NCI-H345 treated with DMSO at 0.1 percent for 48 hours (cell line): Measurements from ENCODE around the gene GYG1.

Source experiments
- DNase-seq: peaks from one replicate; lab custom pipeline; 2025; ENCODE audit not compliant: unreplicated experiment; lab: John Stamatoyannopoulos, UW

GYG1 gene

DNA sequence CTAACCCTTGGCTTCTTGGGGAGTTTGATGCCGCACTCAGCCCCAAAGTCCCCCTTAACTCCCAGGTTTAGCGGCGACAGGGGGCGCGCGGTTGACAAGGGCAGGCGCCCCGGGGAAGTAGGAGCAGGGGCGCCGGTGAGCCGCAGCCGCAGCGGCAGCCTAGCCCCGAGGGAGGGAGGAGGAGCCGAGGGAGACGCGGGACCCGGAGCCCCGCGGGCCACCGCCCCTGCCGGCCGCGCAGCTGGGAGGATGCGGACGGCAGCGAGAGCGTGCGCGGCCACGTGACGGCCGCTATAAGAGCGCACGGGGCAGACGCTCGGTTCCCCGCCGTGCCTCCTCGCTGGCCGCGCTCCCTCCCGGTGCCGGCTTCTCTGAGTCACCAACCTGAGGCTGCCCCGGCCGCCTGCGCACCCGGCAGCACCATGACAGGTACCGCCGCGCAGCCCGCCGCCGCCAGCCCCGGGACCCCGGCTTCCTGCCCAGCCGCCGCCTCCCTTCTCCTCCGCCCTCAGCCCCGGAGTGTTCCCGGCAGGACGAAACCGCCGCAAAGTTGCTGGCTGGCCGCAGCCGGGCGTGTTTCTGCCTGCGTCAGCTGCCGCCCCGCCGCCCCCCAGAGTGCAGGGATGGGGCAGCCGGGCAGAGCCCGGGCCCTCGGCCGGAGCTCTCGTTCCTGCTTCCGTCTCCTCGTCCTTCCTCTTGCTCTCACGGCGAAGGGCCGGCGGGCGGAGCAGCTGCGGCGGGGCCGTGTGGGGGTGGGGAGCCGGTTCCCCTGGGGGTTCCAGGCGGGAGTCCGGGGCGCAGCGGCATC, at the start of gene GYG1:
TSS of gene GYG1 (plus strand) at position 322 of the 808 bp plus-strand sequence. CDS start at position 423, 101 bp downstream.
- DNase-seq, result peak; percentile 41

GRCh38 chr3:148943506-148944205, 47.7 kb upstream of the GYG1 start:
- peak; percentile 59 for DNase-seq

DNA sequence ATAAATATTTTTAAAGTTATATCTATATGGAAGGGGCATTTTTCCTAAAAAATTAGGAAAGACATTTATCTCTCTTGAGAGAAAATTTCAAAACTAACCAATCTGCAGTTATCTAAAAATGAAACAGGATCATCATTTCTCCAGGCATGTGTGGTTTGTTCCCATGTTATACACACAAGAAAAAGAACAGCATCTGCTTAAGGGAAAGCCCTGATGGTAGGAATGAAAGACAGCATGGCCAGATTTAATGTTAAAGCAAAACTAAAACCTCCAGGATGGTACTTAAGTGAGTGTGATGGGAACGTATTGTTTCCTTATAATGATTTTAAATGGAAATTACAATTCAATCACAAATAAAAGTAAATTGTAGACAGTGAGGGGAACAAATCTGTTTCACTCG, 46.2 kb upstream of the GYG1 start:
- DNase-seq, result no peak

DNA sequence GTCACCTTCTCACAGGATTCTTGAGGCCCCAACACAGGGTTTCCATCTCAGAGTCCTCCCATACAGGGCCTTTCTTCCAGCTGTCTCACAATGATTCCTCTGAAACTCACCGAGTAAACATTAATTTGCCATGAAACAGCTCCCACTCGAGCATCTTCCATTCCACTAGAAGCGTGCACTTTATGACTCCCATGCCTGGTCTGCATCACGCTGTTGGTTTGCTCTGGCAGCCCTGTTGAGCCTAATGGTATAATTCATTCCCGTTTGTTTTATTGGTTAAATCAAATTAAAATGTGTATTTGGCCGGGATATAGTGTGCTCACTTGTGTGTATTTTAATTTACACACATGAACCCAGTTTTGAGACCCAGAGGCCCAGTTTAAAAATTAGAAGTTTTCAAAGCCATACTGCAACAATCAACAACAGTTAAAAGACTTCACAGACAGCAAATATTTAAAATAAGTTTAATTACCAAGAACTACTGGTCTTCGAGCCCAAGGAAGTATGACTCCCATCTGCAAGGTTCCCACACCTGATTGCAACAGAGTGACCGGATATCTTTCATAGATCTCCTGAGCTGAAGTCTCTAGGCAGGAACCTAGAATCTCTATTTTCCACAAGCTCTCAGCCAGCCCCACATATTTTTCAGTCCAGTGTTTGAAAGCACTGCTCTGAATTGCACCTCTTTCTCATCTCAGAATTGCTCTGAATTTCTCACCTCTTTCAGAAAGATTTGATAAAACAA, 42.3 kb upstream of the GYG1 start:
- DNase-seq, result no peak

DNA sequence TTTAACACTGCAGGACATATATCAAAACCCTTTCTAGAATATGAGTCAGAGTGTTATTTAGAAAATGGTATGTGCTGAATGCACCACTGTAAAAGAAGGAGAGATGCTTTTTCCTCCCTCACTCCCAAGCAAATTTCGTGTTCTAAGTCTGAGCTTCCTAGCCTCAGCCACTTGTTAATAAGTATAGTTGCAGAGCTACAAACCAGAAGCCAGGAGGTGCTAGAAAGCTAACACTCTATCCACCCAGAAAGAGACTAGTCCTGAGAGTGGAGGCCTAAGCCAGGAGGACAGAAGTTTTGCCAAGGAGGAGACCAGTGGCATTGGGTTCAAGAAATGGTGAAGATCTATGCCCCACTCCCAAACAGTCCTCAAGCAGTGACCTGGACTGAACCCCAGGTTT, 40.5 kb upstream of the GYG1 start:
- no peak for DNase-seq

GRCh38 chr3:148951599-148952361, 39.6 kb upstream of the GYG1 start:
- no peak for DNase-seq

DNA sequence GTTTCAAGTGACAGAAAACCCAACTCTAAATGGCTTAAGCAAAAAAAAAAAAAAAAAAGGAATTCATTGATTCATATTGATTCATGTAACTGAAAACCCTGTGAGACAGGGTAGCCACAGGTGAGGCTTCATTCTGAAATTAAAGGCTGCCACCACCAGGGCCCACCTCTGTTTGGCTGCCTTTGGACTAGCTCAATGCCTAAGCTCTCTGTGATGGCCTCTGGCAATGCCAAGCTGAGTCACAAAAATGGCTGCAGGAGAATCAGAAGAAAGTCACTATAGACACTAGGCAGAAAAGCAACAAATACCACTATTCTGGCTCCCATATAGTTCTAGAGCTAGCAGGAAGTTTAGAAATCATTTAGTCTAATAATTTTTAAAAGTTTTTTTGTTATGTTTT, 38.2 kb upstream of the GYG1 start:
- DNase-seq, result no peak

GRCh38 chr3:148954981-148955380, 36.4 kb upstream of the GYG1 start:
- DNase-seq, result no peak

DNA sequence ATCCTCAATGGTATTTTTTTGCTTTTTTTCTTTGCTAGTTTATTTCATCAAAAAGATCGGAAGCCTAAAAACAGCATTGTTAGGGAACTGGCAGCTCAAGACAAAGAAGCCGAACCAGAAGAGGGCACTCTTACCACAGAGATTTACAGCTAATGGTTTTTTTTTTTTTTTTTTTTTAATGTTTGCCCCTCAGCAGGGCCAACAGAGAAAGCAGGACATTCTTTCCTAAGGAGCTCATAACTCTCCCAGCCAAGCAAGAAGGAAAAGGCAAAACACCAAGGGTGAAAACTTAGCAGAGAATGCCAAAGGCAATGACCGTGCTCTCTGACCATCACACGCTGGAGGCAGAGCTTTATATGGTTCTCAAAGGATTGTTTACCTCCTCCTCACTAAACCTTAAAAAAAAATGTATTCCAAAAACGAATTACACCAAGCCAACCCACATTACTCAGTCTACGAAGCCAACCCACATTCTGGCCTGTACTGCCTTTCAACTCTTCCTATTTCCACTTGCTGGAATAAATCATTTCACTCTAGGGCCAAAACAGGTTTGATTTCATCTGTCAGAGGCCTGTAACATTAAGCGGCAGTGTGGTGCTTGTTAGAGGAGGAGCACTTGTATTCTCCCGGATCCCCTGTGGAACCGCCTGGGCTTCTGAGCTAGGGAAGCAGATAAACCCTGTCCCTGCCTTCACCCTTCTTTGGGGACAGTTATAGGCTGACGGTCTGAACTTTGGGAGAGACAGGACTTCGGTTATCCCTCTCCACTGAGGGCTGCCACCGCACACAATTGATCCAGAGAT, 35.6 kb upstream of the GYG1 start:
- DNase-seq, result peak; percentile 27

GRCh38 chr3:148957586-148957985, 33.8 kb upstream of the GYG1 start:
- DNase-seq, result no peak

GRCh38 chr3:148958696-148959095, 32.6 kb upstream of the GYG1 start:
- DNase-seq, result no peak

GRCh38 chr3:148962513-148962912, 28.8 kb upstream of the GYG1 start:
- DNase-seq, result no peak

- DNase-seq, result no peak
These were observed 26.5 kb upstream of the GYG1 start for GRCh38 chr3:148964809-148965208.

GRCh38 chr3:148968321-148968720, 23.0 kb upstream of the GYG1 start:
- DNase-seq, result no peak

DNA sequence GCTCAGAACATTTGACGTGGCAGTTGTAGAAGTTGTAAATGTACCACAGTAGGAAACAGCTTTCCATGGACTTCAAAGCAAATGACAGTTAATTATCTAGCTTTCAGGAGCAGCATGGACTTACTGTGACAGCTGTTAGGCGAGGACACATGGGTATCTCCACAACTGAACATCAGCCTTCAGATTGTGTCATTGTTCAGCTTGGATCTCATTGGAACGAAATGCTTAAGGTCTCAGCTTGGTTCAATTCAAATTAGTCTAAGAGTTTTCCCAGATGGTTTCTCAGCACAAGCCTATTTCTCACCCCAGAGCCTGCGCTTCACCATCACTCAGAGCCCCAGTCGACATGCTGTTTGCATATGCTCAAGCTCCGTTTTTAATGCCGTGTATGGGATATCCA, 21.1 kb upstream of the GYG1 start:
- DNase-seq, result no peak

GRCh38 chr3:148971401-148972163, 19.8 kb upstream of the GYG1 start:
- DNase-seq, result no peak

DNA sequence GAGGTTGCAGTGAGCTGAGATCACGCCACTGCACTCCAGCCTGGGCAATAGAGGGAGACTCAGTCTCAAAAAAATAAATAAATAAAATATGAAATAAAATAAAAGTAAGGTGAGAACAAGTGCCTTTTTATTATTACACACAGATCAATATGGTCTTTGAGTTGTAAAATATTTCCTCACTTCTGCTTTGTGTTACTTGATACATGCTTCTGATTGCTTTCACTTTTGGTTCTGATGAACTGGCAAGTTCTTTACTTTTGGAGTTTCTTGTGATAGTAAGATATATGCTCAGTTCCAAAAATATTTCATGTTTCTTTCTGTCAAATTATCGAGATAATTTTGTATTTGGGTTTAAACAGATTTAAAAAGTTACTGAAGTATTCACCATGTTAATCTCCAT, 16.6 kb upstream of the GYG1 start:
- no peak for DNase-seq

DNA sequence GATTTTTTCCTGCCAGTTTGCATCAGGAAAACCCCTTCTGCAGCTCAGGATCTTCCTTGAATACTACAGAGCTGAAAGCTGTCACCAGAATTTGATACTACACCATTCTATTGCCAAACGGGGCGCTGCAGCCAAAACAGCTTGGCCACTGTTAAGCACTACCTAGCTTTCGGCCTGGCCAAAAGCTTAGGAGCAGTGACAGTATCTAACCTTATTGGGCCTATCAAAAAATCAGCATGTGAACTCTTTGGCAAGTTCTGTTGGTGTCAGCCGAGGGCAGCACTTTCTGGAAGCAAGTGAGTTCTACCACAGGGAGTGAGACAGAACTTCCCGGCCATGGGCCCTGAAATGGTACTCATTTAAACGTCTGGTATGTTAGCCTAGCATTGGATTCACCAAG, 16.1 kb upstream of the GYG1 start:
- no peak for DNase-seq

DNA sequence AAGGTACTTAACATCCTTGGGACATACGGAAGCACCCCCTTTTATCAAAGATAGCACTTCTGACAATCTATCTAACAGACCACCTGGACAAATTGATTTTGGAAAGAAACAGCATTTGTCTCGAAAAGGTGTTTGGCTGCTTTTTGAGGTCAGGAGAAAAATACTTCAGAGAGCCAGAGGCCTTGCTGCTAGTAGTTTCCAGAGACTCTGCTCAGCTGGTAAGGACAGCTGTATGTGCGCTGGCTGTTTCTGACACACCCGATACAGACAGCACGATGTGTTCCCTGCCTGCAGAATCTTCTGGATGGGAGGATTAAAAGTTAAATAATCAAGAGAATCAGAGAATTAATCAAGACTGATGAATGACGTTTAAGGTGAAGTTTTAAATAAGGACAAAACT, 15.6 kb upstream of the GYG1 start:
- no peak for DNase-seq

GRCh38 chr3:148981273-148981672, 10.1 kb upstream of the GYG1 start:
- DNase-seq, result no peak
